Kidney tubule cell (primary cell): Measurements from ENCODE around the gene AARSD1.
"Not testable (repeated sequence)": the region's sequence is repeated elsewhere in the genome, so short reads cannot be mapped to it uniquely, and the experiment has no call there.

Experiments used
- DNase-seq: peaks from one replicate; pipeline ENCODE4 v3.0.0-alpha.2; 2018; ENCODE audit warnings: low spot score

The AARSD1 gene

DNA sequence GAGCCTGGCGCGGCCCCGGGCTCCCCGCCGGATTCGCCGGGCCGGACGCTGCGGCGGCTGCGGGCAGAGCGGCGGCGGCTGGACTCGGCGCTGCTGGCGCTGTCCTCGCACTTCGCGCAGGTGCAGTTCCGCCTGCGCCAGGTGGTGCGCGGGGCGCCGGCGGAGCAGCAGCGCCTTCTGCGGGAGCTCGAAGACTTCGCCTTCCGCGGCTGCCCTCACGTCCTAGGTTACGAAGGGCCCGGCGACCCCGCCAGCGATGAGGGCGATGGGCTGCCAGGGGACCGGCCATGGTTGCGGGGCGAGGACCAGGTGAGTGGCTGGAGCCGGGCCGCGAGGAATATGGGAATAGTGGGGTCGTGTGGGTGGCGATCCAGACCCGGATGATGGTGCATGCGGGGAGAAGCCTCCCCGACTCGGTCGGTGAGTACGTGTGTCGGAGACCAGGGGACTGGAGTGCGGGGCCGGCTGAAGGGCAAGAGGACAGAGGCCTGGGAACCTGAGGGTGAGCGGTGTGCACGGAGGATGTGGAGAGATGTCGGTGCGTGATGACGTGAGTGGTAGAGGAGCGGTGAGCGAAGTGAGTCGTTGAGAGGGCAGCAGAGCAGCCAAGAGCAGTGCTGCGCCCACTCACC lies 16.6 kb upstream of the AARSD1 start:
- peak; percentile 74 for DNase-seq

GRCh38 chr17:42980274-42980765 lies 16.1 kb upstream of the AARSD1 start, which contains the start of gene RUNDC1:
Gene RUNDC1, plus strand, starts transcription at chr17:42980565. Its CDS starts 12 bp downstream, at chr17:42980577.
- DNase-seq, result peak; percentile 91

DNA sequence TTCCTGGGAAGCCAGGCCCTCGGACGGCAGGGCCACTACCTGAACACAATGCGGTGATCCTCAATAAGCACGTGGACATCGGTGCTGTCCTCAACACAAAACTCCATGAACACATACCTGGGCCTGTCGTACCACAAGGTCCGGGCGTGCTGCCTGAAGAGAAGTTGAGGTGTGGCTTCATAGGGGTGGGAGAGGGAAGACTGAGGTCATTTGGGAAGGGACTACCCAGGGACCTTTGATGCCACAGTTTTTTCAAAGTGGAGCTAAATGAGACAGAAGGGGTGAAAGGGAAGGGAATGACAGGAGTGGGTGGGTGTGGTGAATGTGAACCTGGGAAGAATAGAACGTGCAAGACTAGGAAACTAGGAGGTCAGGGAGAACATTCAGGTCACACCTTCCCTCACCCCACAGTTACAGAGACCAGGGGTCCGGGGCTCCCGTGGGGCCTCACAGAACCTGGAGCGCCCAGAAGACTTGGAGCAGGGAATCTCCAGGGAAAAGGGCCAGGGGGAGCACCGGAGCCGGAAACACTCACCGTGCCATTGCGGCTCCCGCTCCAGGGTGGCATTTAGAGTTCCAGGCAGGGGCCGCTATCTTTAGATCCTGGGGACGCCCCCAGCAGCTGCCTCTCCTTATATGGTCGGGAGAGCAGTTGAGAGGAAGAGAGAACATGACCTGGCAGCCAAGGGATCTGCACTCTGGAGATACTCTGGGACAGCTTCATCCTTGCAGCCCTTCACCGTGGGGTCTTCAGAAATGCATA lies 15.4 kb upstream of the AARSD1 start, which contains the start of gene PTGES3L:
TSS of gene PTGES3L (minus strand) at position 570 of the 763 bp plus-strand sequence. CDS start at position 543, 27 bp downstream.
- DNase-seq, result peak; percentile 59

- not testable (repeated sequence) for DNase-seq
These were observed 11.4 kb upstream of the AARSD1 start for GRCh38 chr17:42975701-42976100.

DNA sequence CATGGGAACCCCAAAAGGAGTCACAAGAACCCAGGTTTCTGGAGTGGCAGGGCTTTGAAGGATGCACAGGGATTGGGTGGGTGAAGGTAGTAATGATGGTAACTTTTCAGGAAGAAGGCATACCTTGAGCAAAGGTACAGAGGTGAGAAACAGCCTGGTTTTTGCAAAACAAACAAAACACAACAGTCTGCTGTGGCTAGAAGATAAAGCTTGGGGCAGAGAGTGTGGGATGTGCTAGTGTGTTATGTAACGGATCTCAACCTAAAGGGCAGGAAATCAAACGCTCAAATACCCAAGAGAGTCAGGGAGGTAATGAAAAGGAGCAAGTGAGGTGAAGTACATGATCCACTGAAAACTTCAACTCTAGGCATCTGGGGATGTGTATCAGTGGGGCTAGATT lies 11.0 kb upstream of the AARSD1 start:
- no peak for DNase-seq

GRCh38 chr17:42973323-42973722 lies 9.1 kb upstream of the AARSD1 start:
- DNase-seq, result not testable (repeated sequence)

DNA sequence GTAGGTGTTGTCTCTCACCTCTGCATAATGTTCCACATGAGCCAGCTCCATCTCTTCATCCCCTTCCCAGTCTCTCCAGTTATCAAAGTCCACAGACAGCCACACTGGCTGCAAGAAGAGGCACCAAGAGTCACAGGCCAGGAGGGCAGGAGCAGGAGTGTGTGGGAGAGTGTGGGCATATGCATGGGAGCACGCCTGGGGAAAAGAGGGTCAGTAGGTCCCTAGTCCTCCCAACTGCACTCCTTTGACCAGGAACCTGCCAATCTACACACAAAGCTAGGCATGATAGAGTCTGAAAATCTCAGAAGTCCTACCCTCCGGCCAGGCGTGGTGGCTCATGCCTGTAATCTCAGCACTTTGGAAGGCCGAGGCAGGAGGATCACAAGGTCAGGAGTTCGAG lies 7.3 kb upstream of the AARSD1 start:
- DNase-seq, result no peak

GRCh38 chr17:42969001-42969581 lies 4.8 kb upstream of the AARSD1 start:
- peak; percentile 57 for DNase-seq

GRCh38 chr17:42967925-42968324 lies 3.7 kb upstream of the AARSD1 start:
- DNase-seq, result no peak

- no peak for DNase-seq
These were observed 10.6 kb downstream of the AARSD1 start for GRCh38 chr17:42953669-42954068.

GRCh38 chr17:42950044-42950783 lies 14.0 kb downstream of the AARSD1 start:
- no peak for DNase-seq

- DNase-seq, result no peak
These were observed 17.4 kb downstream of the AARSD1 start for GRCh38 chr17:42946812-42947211.

- DNase-seq, result no peak
These were observed 20.0 kb downstream of the AARSD1 start for GRCh38 chr17:42944211-42944610.

DNA sequence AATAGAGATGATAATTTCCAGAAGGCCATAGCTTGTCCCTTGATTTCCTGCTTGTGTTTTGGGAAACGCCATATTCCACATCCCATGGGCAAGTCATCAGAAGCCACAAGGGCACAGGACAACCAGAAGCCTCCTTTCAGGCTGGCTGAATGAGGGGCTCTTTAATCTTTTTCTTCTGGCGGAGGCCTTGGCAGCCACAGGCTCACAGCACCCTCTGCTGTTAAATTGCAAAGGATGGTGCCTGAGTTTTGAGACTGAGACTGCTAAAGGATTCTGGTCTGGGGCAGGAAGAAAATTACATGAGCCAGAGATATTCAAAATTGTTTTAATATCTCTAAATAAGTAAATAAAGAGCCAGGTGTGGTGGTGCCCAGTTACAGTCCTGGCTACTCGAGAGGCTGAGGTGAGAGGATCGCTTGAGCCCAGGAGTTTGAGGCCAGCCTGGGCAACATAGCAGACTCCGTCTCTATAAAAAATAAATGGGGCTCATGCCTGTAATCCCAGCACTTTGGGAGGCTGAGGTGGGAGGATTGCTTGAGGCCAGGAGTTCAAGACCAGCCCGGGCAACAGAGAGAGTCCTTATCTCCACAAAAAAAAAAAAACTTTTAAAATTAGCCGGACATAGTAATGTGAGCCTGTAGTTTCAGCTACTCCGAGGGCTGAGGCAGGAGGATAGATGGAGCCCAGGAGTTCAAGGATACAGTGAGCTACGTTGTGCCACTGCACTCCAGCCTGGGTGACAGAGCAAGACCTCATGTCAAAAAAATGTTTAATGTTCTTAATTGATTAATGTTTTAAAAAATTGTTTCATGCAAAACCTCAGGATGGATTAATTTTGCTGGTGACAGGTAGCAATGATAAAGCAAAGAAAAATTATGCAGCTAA lies 26.3 kb downstream of the AARSD1 start:
- DNase-seq, result peak; percentile 63

DNA sequence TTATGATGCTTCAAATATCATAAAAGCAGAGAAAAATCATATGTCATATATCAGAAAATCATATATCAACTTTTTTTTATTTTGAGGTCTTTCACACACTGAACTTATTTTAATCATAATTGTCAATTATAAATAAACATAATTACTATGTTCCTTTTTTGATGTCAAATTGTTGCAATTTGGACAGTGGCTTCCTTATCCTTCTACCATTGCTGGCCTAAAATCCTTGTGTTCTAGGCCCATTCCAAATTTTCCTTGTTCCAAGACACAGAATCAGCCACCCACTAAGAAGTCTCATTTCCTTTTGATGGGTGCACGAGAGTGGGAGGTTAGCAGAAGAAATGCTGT lies 34.8 kb downstream of the AARSD1 start:
- DNase-seq, result no peak

DNA sequence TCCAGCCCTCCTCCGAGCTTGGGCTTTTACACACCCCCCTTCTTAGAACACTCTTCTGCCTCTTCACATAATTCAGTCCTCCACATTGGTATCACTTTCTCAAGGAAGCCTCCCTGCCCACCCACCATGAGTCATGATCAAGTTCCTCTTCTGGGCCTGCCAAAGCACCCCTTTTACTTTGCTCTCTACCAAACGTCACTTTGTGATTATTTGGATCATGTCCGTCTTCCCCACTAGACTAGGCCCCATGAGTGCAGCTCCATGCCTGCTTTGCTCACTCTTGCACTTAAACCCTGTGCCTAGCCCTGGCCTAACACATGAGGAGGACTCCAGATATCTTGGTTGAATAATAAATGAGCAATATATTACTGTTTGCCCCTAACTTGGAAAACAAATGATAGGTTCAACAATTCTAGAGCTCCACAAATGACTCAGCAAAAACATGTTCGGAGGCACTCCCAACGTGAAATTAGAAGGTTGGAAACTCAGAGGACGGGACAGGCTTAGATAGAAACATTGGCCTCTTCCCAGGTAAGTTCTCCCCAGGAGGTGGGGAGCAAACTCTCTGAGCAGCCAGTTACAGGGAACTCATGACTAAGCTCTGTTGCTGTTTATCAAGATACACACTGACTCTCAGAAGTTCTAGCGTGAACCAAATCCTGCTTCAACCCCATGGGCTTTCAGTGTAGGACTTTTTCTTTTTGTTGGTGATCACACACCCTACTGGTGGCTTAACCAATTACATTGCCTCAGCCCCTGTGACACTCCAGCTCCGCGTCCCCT lies 35.3 kb downstream of the AARSD1 start:
- peak; percentile 89 for DNase-seq

DNA sequence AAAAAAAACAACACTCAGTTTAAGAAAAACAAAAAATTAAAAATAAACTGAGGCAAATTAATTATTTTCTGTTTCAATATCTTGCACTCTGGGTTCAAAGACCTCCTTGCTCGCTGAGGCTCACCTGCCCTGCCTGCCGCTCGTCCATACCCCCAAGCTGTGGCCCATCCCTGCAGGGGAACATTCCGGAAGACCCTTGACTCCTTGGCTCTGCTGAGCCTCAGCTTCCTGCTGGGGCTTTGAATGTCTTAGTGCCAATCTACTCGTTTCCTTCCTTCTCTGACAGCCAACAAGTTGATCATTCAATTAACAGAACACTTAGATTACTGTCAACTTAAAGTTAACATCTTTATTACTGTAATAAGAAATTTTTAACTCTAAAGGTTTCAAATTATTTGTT lies 39.4 kb downstream of the AARSD1 start:
- no peak for DNase-seq

DNA sequence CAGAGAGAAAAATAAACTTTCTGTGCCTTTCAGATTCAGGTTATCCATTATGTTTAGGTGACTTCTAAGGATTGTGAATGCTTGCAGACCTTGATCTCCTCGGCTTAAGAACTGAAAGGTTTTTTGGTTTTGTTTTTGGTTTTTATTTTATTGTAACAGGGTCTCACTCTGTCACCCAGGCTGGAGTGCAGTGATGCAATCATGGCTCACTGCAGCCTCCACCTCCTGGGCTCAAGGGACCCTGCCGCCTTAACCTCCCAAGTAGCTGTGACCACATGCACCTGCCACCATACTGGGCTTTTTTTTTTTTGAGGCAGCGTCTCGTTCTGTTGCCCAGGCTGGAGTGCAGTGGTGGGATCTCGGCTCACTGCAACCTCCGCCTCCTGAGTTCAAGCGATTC lies 40.8 kb downstream of the AARSD1 start:
- not testable (repeated sequence) for DNase-seq

DNA sequence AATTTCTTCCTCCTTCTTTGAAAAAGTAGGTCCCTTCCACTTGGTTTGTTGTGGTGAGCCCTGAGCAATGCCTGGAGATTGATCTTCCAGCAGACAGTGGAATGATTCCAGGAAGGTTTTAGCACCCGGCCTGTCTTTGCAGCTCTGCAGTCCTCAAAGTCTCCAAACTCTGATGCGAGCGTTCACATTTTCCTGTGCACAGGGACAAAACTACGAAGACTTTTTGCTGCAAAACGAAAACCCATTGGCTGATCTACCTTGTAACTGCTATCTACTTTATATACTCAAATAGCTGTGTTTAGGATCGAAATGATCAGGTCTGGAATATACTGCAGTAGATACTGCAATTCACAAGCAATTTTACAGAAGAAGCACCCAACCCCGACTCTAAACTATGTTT lies 42.0 kb downstream of the AARSD1 start:
- DNase-seq, result no peak

DNA sequence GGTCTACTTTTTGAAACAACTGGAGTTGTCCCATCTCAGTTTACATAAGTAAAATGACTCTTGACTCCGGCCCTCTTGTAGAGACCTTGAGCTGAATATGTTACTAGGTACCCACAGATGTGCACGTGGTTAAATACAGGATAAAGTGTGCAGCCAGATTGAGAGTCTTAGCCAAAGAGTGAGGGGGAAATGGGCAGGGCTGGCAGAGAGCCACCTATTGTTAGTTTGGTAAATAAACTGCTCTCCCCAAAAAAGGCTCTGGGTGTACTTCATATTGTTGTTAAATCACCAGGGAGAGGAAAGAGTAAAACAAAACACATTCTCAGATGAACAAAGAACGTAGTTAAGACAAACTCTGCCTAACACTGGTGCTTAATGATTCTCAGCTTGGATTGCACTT lies 43.3 kb downstream of the AARSD1 start:
- no peak for DNase-seq
